Measurements from ENCODE around the gene YTHDF2. TPM values are rescaled to one million over a fixed set of nuclear protein-coding genes. Genes with fewer than 3 reads are reported as not detected.

Gene YTHDF2
- polyA plus RNA-seq, 1 experiment = 85.1 TPM

DNA sequence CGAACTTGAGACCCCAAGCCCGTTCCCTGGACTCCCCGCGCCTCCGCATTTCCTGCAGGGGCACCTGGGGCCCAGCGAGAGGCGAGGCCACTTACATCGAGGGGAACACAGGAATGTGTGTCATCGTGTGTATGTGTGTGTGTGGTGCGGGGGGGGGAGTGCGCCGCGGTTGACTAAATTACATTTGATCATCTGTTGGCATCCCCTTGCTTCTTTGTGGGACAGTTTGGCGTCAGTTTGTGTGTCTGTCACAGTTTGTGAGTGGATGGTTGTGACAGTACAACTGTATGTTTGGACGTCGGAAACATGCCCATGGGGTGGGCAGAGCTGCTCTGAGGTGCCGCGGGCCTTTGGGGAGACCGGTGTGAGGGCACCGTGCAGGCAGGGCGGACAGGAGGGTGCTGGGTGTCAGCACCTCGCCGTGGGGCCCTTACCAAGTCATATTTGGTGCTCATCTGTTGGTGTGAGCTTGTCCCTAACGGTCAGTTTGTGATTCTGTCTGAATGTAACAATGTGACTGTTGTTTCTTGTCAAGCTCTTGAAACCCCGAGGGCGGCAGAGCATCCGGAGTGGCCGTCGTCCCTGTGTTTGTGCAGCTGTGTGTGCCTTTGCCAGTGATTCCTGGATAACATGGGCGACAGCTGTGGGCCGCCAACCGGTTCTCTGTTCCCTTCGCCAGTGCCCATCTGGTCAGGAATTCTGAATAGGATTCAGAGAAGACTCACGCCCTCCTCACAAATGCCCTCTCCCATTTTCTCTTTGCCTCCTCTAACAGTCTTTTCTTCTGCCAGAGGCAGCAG is 76.1 kb downstream of the YTHDF2 start:
- CTCF ChIA-PET = no interaction called here
- TF ChIP-seq, protein P1, sequence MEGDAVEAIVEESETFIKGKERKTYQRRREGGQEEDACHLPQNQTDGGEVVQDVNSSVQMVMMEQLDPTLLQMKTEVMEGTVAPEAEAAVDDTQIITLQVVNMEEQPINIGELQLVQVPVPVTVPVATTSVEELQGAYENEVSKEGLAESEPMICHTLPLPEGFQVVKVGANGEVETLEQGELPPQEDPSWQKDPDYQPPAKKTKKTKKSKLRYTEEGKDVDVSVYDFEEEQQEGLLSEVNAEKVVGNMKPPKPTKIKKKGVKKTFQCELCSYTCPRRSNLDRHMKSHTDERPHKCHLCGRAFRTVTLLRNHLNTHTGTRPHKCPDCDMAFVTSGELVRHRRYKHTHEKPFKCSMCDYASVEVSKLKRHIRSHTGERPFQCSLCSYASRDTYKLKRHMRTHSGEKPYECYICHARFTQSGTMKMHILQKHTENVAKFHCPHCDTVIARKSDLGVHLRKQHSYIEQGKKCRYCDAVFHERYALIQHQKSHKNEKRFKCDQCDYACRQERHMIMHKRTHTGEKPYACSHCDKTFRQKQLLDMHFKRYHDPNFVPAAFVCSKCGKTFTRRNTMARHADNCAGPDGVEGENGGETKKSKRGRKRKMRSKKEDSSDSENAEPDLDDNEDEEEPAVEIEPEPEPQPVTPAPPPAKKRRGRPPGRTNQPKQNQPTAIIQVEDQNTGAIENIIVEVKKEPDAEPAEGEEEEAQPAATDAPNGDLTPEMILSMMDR (IDR thresholded peaks at IDR 0.05; ENCODE audit: low read depth, low read length) = no peak
- POLR2A ChIA-PET = no interaction called here
- Histone ChIP-seq H3K27me3 (ENCODE audit: control insufficient read depth, insufficient read depth, low read length) (peaks cover 59% of the 10 kb centered on the region), H3K27ac (ENCODE audit: low read depth, low read length) (no peak overlapping the region), H3K9me3 (ENCODE audit: control insufficient read depth, insufficient read depth, low read length) (no peaks in the 10 kb centered on the region), H3K4me3 (ENCODE audit: low read depth, low read length) (no peak overlapping the region)
- no peak for DNase-seq (ENCODE audit: low read depth, low spot score)

DNA sequence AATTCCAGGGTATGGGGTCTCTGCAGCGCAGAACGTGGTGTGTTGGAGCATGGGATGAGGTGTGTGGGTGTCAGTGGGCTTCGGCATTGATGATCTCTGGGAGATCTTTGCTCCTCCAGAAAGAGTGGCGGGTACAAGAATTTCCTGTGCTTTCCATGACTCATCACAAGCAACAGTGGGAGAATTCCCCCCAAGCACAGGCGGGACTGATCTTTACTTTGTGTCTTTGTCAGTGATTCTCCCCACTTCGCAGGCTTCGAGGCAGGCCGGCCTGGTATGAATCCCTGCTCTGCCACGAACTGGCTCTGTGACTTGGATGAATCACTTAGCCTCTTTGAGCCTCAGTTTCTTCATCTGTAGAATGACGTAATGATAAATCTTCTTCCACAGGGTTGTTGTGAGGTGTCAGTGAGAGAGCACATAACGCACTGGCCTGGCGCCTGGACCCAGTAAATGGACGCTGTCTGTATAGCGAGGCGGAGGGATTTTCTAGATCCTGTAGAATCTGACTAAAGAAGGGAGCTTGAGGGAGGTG is 77.3 kb downstream of the YTHDF2 start:
- no peak for DNase-seq (ENCODE audit: low read depth, low spot score)
- no peak overlapping the region for H3K4me3 ChIP-seq (ENCODE audit: low read depth, low read length)
- H3K27me3 ChIP-seq (ENCODE audit: control insufficient read depth, insufficient read depth, low read length) = peaks cover 62% of the 10 kb centered on the region
- ChIA-PET CTCF (no interaction called here), POLR2A (no interaction called here)
- no peaks in the 10 kb centered on the region for H3K9me3 ChIP-seq (ENCODE audit: control insufficient read depth, insufficient read depth, low read length)
- H3K27ac ChIP-seq (ENCODE audit: low read depth, low read length) = no peak overlapping the region
- TF ChIP-seq, protein P1 (IDR thresholded peaks at IDR 0.05; ENCODE audit: low read depth, low read length) = no peak

DNA sequence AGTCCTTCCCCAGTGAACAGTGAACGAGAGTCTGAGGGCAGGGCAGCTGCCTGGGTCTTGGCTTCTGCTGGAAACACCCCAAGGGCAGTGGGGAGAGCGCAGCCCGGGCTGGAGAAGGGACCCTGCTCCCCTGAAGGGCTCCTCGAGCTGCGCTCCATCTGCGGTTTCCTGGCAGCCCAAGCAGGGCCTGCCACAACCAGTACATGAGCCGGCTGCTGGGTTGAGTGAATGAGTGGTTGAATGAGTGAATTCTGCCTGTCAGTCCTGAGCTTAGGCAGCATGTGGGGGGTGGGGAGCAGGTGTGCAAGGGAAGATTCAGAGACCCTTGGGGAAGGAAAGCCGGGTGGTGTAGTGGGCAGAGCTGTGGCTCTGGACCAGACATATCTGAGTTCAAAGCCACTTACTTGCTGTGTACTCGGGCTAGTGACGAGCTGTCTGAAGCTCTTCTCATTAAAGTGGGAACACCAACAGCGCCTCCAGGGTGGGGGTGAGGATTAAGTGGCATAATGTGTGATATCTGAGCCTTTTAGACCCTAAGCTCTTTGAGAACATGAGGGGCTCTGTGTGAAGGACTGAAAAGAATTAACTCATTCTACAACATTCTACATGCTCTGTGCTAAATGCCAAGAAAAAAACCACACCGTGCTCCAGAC is 78.9 kb downstream of the YTHDF2 start:
- ChIA-PET CTCF (interaction anchor here (0.8 to 1.3 kb wide), 2 partner anchors 31 to 66 kb away, joined by 4 to 5 read pairs; no protein-coding TSS in a partner anchor), POLR2A (no interaction called here)
- no peak overlapping the region for H3K27ac ChIP-seq (ENCODE audit: low read depth, low read length)
- TF ChIP-seq, protein P1 (IDR thresholded peaks at IDR 0.05; ENCODE audit: low read depth, low read length) = no peak
- H3K4me3 ChIP-seq (ENCODE audit: low read depth, low read length) = no peak overlapping the region
- H3K9me3 ChIP-seq (ENCODE audit: control insufficient read depth, insufficient read depth, low read length) = no peaks in the 10 kb centered on the region
- peaks cover 60% of the 10 kb centered on the region for H3K27me3 ChIP-seq (ENCODE audit: control insufficient read depth, insufficient read depth, low read length)
- DNase-seq (ENCODE audit: low read depth, low spot score) = no peak

DNA sequence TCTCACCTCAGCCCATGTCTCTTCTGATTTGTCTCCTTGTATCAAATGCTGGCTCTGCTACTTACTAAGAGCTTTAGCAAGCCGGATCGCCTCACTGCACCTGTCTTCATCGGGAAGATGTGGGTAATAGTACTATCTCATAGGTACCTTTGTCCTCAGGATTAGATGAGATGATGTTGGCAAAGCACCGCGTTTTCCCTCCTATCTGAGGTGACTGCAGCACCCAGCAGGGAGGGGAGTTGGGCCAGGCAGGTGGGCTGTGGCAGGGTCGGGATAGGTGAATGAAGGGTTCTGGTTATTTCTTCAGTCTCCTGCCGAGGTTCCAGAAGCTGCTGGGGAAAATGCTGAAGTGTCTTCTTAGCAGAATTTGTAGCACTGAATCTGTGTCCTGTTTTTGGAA is 80.4 kb downstream of the YTHDF2 start:
- no peak for DNase-seq (ENCODE audit: low read depth, low spot score)
- ChIA-PET CTCF (interaction anchor here (1.3 kb wide), 1 partner anchor 60 kb away, joined by 3 read pairs; no protein-coding TSS in a partner anchor), POLR2A (no interaction called here)
- H3K27ac ChIP-seq (ENCODE audit: low read depth, low read length) = no peak overlapping the region
- TF ChIP-seq, protein P1 (IDR thresholded peaks at IDR 0.05; ENCODE audit: low read depth, low read length) = no peak
- no peak overlapping the region for H3K4me3 ChIP-seq (ENCODE audit: low read depth, low read length)
- no peaks in the 10 kb centered on the region for H3K9me3 ChIP-seq (ENCODE audit: control insufficient read depth, insufficient read depth, low read length)
- H3K27me3 ChIP-seq (ENCODE audit: control insufficient read depth, insufficient read depth, low read length) = peaks cover 49% of the 10 kb centered on the region

DNA sequence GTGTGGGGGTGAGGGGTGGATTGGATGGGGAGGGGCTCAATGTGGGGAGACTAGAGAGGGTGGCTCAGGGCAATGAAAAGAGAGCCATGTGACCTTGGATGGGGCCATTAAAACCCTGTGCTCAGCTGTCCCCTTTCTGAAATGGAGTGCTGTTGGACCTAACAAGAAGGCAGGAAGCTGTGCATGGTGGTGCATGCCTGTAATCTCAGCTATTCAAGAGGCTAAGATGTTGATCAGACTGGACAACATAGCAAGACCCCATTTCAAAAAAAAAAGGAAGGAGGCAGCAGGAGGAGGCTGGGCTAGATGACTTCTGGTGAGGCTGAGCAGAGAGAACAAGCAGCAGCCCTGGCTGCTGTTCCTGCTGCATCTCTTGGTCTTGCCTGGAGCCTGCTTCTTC is 82.3 kb downstream of the YTHDF2 start:
- DNase-seq (ENCODE audit: low read depth, low spot score) = no peak
- TF ChIP-seq, protein P1 (IDR thresholded peaks at IDR 0.05; ENCODE audit: low read depth, low read length) = no peak
- ChIA-PET CTCF (no interaction called here), POLR2A (no interaction called here)
- Histone ChIP-seq H3K27ac (ENCODE audit: low read depth, low read length) (no peak overlapping the region), H3K9me3 (ENCODE audit: control insufficient read depth, insufficient read depth, low read length) (no peaks in the 10 kb centered on the region), H3K4me3 (ENCODE audit: low read depth, low read length) (no peak overlapping the region), H3K27me3 (ENCODE audit: control insufficient read depth, insufficient read depth, low read length) (peaks cover 36% of the 10 kb centered on the region)

Data from AG04450 (cell line).